H1 (cell line): ENCODE data around the gene NEURL1B.

ENCODE experiments used
- EZH2 ChIP-seq: fragments of 200-600 bp; sonication (generic); IDR thresholded peaks from 2 replicates; pipeline ENCODE4 v1.7.1; 2012; ENCODE audit warnings: low read depth, mild to moderate bottlenecking, moderate library complexity, low read length, inconsistent platforms; ENCODE audit not compliant: severe bottlenecking
- PHF8 ChIP-seq: fragments of 200-600 bp; sonication (generic); conservative IDR thresholded peaks from 2 replicates; pipeline ENCODE4 v1.7.1; 2012; ENCODE audit warnings: low read depth, mild to moderate bottlenecking, inconsistent platforms, low read length, moderate library complexity
- RFX5 ChIP-seq: IDR thresholded peaks from 2 replicates; pipeline ENCODE4 v1.6.1; 2011; ENCODE audit warnings: low read depth, low read length, improper control_type of control experiment, borderline replicate concordance
- SRF ChIP-seq: IDR thresholded peaks from 2 replicates; pipeline ENCODE4 v1.6.1; 2011; ENCODE audit warnings: mild to moderate bottlenecking, low read depth, low read length, moderate library complexity

GRCh38 chr5:172636279-172637050 lies 4.6 kb upstream of the NEURL1B start:
- TF ChIP-seq EZH2 (no peak), SRF (no peak), RFX5 (no peak), PHF8 (no peak)
